HG03354 (cell line): ENCODE results near the gene TRHDE.
"Not testable (repeated sequence)": the region's sequence is repeated elsewhere in the genome, so short reads cannot be mapped to it uniquely, and the experiment has no call there.

ENCODE experiments used
- ATAC-seq: cut with Tn5 transposase; IDR thresholded peaks from one replicate; pipeline ENCODE4 v1.9.1; 2021; ENCODE audit warnings: mild to moderate bottlenecking; ENCODE audit not compliant: unreplicated experiment, poor library complexity, severe bottlenecking

TRHDE gene

GRCh38 chr12:72493407-72493806 is 221.2 kb downstream of the TRHDE start:
- no peak for ATAC-seq

- no peak for ATAC-seq
Measured at GRCh38 chr12:72498354-72498753, 226.2 kb downstream of the TRHDE start.

- no peak for ATAC-seq
Measured at GRCh38 chr12:72499244-72499643, 227.1 kb downstream of the TRHDE start.

GRCh38 chr12:72502546-72502945 is 230.4 kb downstream of the TRHDE start:
- ATAC-seq: no peak

GRCh38 chr12:72505227-72505626 is 233.1 kb downstream of the TRHDE start:
- no peak for ATAC-seq

- ATAC-seq: no peak
Measured at GRCh38 chr12:72509891-72510290, 237.7 kb downstream of the TRHDE start.

- no peak for ATAC-seq
Measured at GRCh38 chr12:72510772-72511171, 238.6 kb downstream of the TRHDE start.

- ATAC-seq: no peak
Measured at GRCh38 chr12:72511498-72511897, 239.3 kb downstream of the TRHDE start.

GRCh38 chr12:72511906-72512305 is 239.7 kb downstream of the TRHDE start:
- ATAC-seq: no peak

- ATAC-seq: not testable (repeated sequence)
Measured at GRCh38 chr12:72520044-72520678, 248.0 kb downstream of the TRHDE start.

GRCh38 chr12:72521326-72521725 is 249.2 kb downstream of the TRHDE start:
- no peak for ATAC-seq

GRCh38 chr12:72522411-72522810 is 250.2 kb downstream of the TRHDE start:
- no peak for ATAC-seq

GRCh38 chr12:72523754-72524153 is 251.6 kb downstream of the TRHDE start:
- ATAC-seq: no peak

- no peak for ATAC-seq
Measured at GRCh38 chr12:72535212-72535990, 263.2 kb downstream of the TRHDE start.

- ATAC-seq: no peak
Measured at GRCh38 chr12:72540811-72541210, 268.6 kb downstream of the TRHDE start.

- no peak for ATAC-seq
Measured at GRCh38 chr12:72543777-72544467, 271.8 kb downstream of the TRHDE start.

GRCh38 chr12:72546106-72546505 is 273.9 kb downstream of the TRHDE start:
- ATAC-seq: no peak

GRCh38 chr12:72547573-72547972 is 275.4 kb downstream of the TRHDE start:
- no peak for ATAC-seq

- ATAC-seq: no peak
Measured at GRCh38 chr12:72549184-72549583, 277.0 kb downstream of the TRHDE start.

GRCh38 chr12:72560003-72560769 is 288.0 kb downstream of the TRHDE start:
- ATAC-seq: no peak
